GM18526 (cell line): ENCODE results near the gene RAX2.

ENCODE experiments used
- POLR2A ChIP-seq: IDR thresholded peaks from 3 replicates; pipeline ENCODE4 v1.6.1; 2011; ENCODE audit not compliant: insufficient read length; ENCODE audit errors: extremely low read depth

The RAX2 gene

DNA sequence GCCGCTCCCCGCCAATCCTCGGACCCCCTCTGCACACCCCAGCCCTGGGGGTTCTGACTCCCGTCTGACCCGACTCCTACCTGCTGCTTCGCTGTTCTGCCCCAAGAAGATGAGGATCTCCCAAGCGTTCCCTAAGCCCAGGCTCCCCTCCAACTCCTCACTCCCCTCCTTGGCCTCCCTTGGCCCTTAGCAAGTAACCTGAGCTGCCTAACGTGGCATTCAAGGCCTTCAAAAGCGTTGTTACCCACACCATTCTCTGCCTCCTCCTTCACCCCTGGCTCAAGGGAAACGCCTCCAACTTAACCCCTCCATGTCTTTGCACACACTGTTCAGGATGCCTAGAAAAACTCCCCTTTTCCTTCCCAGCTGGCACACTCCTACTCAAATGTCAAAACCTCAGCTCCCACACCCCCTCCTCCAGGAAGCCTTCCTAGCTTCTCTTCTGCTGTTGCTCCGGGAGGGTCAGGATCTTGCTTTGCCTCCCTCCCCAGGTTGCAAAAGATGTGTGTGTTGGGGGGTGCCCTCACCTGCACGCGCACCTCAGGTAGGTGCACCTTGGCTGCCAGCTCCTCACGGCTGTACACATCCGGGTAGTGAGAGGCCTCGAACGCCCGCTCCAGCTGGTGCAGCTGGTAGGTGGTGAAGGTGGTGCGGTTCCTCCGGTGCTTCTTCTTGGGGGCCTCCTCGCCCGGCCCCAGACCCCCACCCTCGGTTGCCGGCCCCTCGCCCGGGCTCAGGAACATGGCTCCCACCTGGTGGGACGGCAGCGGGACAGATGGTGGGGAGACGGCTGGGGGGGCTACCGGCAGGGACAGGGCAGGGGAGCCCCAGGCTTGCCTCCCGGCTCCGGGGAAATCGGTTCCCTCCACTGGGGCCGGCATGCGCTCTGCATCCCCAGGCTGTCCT, 775 bp downstream of the RAX2 start:
- no peak for TF ChIP-seq POLR2A

DNA sequence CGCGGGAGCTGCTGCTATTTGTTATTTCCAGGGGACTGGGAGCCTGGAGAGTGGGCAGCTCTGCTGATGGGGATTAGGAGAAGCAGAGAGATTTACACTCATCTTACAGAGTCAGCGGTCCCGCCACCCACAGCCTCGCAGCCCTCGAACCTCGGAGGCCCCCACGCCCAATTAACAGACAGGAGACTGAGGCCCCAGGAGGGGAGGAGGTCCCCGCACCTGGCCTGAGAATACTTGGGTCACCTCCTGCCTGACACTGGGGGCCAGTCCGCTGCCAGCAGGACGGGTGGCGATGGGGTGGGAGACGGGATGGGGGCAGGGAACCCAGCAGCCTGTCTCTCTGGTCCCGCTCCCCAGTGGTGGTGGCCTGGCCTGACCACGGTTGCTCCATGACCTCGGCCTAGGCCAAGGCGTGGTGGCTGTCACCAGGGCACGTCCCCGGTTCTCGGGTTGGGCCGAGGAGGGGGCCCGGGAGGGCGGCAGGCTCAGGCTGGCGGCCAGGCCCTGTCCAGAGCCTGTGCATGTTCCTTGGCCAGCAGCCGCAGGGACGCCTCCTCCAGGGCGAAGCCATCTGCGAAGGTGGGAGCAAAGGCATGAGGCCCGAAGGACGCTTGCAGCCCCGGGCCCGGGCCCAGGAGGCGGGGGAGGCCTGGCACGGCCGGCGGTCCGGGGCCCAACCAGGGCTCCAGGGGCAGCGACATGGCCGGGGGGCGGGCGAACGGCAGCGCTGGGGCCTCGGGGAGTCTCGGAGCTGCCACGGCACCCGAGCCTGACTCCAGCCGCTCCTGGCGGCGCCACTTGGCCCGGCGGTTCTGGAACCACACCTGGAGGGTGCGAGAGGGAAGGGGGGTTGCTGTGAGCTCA, 1.7 kb downstream of the RAX2 start:
- no peak for TF ChIP-seq POLR2A

DNA sequence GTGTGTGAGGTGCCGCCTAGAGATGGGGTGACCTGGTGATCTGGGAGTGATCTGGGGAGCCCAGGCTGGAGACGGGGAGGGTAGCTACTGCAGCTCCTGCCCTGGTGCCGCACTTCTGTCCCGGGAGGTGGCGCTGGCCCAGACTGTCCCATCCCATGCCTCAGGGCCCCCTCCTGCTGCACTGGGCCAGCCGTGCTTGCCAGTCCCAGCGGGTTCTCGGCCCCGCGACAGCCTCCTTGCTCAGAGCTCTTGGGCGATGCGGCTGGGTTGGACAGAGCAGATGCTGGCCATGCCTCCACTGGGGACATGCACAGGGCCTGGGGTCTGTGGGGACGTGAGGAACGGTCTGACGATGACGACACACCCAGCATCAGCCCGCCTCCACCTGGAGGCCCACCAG, 2.5 kb downstream of the RAX2 start:
- no peak for TF ChIP-seq POLR2A

DNA sequence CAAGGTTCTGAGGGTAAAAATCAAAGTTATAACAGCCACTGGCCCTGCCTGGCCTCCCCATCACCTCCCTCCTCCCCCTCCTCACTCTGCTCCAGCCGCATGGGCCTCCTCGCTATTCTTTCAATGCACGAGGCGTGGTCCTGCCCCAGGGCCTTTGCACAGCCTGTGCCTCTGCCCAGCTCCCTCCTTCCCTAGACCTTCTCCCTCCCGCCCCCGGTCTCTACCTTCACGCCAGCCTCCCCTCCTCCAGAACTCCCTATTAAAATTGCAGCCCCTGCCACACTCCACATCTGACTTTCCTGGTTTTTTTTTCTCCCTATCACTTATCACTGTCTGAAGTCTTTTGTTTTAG, 3.3 kb downstream of the RAX2 start:
- no peak for TF ChIP-seq POLR2A

DNA sequence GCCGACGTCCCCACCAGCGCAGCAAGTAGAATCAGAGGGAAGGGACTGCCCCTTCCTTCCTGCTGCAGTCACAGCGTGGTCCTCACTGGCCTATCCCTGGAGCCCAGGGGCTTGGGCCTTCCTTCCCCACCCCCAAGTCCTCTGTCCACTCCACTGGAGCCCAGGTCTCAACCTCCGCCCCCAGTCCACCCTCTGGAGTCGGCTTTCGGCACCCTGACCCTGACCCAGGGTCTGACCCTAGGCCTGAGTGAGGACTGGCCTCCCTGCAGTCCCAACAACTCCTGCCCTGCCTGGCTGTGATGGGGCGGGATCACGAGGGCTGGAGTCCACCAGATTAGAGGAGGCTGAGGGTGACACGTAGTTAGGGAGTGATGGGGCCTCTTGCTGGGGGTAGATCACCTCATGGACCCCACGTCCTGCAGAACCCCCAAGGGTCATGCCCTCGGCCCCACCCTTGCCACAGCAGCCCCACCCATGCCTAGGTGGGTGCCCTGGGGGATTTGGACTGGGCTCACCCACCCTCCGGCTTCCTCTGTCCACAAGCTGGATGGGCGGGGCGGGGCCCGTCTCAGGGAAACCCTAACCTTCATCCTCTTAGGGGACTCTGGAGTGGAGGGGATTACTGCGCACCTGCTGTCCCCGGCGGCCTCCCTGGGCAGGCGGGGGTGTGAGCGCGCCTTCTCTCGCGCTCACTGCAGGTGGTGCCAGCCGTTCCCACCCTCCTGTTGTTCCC, 3.8 kb downstream of the RAX2 start:
- TF ChIP-seq POLR2A: no peak

DNA sequence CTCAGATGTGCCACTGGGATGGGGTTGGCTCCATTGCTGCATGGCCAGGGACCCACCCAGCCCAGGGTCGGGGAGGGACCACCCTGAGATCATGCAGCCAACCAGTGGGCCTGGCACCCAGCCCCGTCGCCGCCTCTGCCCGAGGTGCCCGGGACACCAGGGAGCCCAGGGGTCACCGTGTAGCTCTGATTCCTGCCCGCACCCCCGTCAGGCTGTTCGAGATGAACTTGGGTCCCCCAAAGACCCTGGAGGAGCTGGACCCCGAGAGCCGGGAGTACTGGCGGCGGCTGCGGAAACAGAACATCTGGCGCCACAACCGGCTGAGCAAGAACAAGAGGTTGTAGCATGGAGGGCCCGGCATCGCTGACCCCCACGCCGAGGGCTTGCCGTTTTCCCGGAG, 5.0 kb downstream of the RAX2 start:
- TF ChIP-seq POLR2A: no peak

DNA sequence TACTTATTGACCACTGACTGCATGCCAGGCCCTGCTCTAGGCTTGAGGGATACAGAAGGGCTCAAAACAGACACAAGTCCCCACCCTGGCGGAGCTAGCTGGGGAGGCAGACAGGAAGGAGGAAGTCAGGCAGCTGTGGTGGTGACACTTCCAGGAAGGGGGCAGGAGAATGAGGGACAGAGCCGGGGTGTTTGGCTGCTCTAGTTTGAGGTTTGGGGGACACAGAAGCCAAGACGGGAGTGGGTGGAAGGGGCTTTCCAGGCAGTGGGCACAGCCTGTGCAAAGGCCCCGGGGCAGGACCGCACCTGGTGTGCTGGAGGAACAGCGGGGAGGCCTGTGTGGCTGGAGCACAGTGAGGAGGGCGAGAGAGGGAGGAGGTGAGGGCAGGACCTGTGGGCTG, 5.5 kb downstream of the RAX2 start:
- TF ChIP-seq POLR2A: no peak

DNA sequence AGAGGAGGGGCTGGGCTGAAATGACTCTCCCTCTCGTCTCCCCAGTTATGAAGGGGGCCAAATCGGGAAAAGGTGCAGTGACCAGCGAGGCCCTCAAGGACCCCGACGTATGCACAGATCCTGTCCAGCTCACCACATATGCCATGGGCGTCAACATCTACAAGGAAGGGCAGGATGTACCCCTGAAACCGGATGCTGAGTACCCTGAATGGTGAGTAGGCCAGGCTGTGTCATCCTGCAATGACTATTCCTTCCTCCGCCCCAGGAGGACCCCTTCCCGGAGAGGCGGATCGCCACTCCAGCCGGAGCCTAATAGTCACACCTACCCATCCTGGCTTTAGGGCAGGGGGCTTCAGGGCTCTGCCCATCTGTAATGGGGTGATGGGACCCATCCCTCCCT, 6.9 kb downstream of the RAX2 start:
- no peak for TF ChIP-seq POLR2A

DNA sequence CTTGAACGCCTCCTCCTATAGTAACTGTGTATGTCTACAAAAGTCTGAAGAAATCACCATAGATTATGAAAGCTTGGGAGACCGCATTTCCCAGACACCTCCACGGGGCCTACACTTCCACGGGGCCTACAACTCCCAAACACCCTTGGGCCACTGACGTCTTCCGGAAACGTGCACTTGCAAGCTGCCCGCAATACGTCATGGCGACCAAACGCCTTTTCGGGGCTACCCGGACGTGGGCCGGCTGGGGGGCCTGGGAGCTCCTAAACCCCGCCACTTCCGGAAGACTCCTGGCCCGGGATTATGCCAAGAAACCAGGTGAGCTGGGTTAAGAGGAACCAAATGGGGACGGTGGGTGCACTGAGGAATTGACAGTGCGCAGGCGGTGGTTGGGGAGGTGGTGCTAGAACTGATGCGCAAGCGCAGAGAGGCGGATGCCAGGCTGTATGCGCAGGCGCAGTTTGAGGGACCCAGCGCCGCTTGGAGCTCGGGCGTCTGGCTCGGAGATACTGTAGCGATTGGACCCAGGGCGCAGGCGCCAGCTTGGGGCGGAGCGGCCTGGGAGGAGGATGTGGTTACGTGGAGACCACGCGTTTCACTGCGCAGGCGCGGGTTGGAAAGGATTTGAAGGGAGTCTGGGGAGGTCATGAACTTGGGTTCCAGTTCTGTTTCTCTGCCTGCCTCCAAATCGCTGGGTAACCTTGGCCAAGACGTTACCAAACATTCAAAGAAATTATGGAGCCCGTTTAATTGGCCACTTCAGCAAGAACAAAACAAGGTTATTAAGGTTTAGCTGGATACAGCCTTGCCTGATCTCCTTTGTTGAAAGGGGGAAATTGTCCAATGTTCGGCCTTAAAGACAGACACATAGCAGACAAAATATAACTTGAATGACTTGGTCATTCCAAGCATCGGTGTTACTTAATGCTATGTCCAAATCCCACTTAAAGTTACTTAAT, 9.2 kb downstream of the RAX2 start, which contains the start of gene MRPL54:
MRPL54 (plus strand) TSS at position 182 of the 959 bp plus-strand sequence; CDS start at position 201, 19 bp downstream.
- peak; percentile 86 for TF ChIP-seq POLR2A

DNA sequence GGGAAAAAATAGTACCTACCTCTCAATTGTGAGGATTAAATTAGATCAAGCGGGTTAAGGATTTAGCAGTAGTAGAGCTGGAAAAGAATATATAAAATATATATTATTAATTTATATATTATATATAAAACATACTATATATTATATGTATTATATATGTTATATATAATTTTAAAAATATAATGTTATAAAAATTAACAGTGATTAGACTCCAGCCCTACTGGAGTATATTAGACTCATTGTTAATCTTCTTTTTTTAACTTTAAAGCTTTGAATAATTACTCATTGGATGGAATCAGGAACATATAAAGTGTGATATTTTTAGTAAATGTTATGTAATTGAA, 9.9 kb downstream of the RAX2 start:
- no peak for TF ChIP-seq POLR2A

DNA sequence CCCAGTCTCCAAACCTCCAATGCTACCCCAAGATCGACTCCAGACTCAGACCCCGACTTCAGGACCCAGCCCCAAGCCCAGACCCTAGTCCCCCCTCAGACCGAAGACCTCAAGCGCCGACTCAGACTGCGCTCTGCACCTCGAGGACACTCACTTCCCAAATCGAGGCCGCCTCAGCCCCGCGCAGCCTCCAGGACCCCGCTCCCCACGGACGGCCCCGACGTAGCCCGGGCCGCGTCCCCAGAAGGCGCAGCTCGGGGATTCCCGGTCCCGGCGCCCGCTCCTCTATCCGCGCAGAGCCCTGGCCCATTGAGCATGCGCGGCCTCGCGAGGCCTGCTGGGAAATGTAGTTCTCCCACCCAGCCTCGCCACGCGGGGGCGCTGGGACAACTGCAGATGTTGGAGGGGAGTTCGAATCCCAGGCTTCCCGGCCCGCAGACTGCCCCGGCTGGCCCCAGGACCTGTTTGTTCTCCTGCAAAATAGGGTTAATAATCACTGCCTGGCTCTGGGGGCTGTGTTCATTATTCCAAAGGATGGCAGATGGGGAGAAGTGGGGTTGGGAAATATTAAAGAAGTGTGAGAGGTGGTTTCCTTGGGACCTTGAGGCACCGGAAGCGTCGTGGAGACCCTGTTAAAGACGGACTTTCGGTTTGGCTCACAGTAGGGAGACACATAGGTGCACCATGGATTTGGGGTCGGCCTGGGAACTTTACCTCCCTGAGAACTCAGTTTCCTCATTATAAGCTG, 10.5 kb downstream of the RAX2 start, which contains the start of gene APBA3:
APBA3 (minus strand) TSS at position 311 of the 748 bp plus-strand sequence. CDS start 1,428 bp downstream, outside the sequence.
- peak; percentile 88 for TF ChIP-seq POLR2A

DNA sequence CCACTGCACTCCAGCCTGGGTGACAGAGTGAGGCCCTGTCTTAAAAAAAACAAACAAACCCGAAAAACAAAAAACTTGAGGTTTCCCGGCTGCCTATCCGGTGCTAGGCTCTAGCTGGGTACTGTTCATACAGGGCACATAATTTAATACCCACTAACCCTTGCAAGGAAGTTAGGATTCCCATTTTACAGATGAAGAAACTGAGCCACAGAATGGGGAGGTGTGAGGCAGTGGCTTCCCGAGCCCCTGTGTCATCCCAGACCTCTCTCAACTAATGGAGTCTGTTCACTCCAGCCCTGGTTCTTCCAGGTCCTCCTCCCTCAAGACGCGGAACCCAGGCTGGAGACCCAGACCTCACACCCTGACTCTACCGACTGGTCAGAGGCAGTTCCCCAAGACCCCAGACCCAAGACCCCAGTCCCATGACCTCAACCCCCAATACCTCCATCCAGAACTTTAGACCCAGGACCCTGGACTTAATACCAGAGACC, 11.1 kb downstream of the RAX2 start:
- no peak for TF ChIP-seq POLR2A

DNA sequence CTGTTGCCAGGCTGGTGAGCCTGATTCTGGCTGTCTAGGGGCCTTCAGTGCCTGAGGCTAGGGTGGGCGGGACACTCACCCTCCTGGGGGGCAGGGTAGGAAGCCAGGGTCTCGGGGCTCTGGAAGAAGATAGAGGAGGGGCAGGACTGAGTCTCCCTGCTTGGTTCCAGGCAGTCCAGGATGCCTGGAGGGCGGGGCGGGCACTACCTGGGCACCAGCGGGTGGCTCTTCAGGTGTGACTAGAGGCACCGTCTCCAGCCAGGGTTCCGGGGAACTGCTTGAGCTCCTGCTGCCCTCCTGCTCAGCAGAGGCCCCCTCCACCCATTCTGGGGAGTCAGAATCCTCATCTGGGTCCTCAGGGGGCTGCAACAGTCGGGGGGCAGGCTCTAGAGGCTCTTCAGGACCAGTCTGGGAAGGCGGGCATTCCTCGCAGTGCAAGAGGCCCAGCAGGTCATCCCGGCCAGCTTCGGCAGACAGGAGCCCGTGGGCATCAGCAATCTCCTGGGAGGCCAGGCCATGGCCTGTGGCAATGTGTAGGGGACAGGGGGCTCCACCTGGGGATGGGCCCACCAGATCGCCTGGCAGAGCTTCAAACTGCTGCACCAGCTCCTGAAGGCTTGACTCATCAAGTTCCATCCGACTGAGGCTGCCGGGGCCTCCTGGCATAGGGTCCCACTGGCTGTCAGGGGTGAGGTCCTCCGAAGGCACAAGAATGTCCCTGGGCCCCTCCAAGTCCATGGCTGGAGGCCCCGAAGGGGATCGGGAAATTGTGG, 12.4 kb downstream of the RAX2 start:
- no peak for TF ChIP-seq POLR2A
